Measurements from ENCODE around the gene MKNK2.
A peak's percentile ranks its signal among the peaks of the same experiment; 100 is the strongest.

MKNK2 gene

GRCh38 chr19:2026770-2027169, 24.3 kb downstream of the MKNK2 start:
- DNase-seq = no peak

- DNase-seq = no peak
These were observed 28.8 kb downstream of the MKNK2 start for GRCh38 chr19:2022289-2022688.

- no peak for DNase-seq
These were observed 29.4 kb downstream of the MKNK2 start for GRCh38 chr19:2021453-2022140.

GRCh38 chr19:2018752-2019151, 32.3 kb downstream of the MKNK2 start:
- no peak for DNase-seq

GRCh38 chr19:2016041-2016807, 34.8 kb downstream of the MKNK2 start:
- peak; percentile 87 for DNase-seq

- peak; percentile 74 for DNase-seq
These were observed 35.5 kb downstream of the MKNK2 start, which contains the start of gene BTBD2 for GRCh38 chr19:2015608-2015950. TSS of gene BTBD2 (minus strand) at chr19:2015714. CDS start at chr19:2015703, 11 bp downstream.

GRCh38 chr19:2014731-2015607, 36.1 kb downstream of the MKNK2 start:
- DNase-seq = peak; percentile 31

GRCh38 chr19:2014131-2014571, 36.9 kb downstream of the MKNK2 start:
- no peak for DNase-seq

GRCh38 chr19:2013683-2013961, 37.4 kb downstream of the MKNK2 start:
- no peak for DNase-seq

- DNase-seq = no peak
These were observed 37.9 kb downstream of the MKNK2 start for GRCh38 chr19:2012941-2013682.

GRCh38 chr19:2011169-2011568, 39.9 kb downstream of the MKNK2 start:
- no peak for DNase-seq

- no peak for DNase-seq
These were observed 40.8 kb downstream of the MKNK2 start for GRCh38 chr19:2010135-2010668.

GRCh38 chr19:2003874-2004273, 47.2 kb downstream of the MKNK2 start:
- no peak for DNase-seq

- DNase-seq = no peak
These were observed 51.1 kb downstream of the MKNK2 start for GRCh38 chr19:1999856-2000515.

GRCh38 chr19:1998712-1999708, 52.0 kb downstream of the MKNK2 start:
- no peak for DNase-seq

- DNase-seq = no peak
These were observed 53.5 kb downstream of the MKNK2 start for GRCh38 chr19:1997353-1998233.

- peak; percentile 67 for DNase-seq
These were observed 58.2 kb downstream of the MKNK2 start for GRCh38 chr19:1992759-1993260.

- DNase-seq = no peak
These were observed 59.8 kb downstream of the MKNK2 start for GRCh38 chr19:1991018-1991913.
